Trophoblast cell (in vitro differentiated cells and primary cell): ENCODE data around the gene SLC29A2.

ENCODE experiments used
- DNase-seq, 2 donors: peaks; one replicate each; pipeline ENCODE4 v3.0.0-alpha.2; 2016
- H2AFZ ChIP-seq: 2 replicates; pipeline ENCODE4 v1.6.1; 2013; ENCODE audit warnings: low read length, moderate library complexity, mild to moderate bottlenecking; ENCODE audit not compliant: insufficient read depth, poor library complexity
- H2AK5ac ChIP-seq: 2 replicates; pipeline ENCODE4 v1.6.1; 2013; ENCODE audit warnings: mild to moderate bottlenecking, low read length
- H2BK120ac ChIP-seq: 2 replicates; pipeline ENCODE4 v1.6.1; 2013; ENCODE audit warnings: low read length, mild to moderate bottlenecking, moderate library complexity; ENCODE audit not compliant: insufficient read depth, poor library complexity
- H2BK12ac ChIP-seq: 2 replicates; pipeline ENCODE4 v1.6.1; 2013; ENCODE audit warnings: mild to moderate bottlenecking, low read length, moderate library complexity
- H2BK5ac ChIP-seq: 2 replicates; pipeline ENCODE4 v1.6.1; 2013; ENCODE audit warnings: low read length, low read depth, moderate library complexity, mild to moderate bottlenecking; ENCODE audit not compliant: poor library complexity
- H3K14ac ChIP-seq: 2 replicates; pipeline ENCODE4 v1.6.1; 2013; ENCODE audit warnings: mild to moderate bottlenecking, low read length
- H3K18ac ChIP-seq: 2 replicates; pipeline ENCODE4 v1.6.1; 2013; ENCODE audit warnings: mild to moderate bottlenecking, low read length
- H3K23ac ChIP-seq: 2 replicates; pipeline ENCODE4 v1.6.1; 2013; ENCODE audit warnings: low read length
- H3K27ac ChIP-seq: 2 replicates; pipeline ENCODE4 v1.5.1; 2013; ENCODE audit warnings: low read depth, mild to moderate bottlenecking, inconsistent platforms, low read length, moderate library complexity
- H3K27me3 ChIP-seq: 2 replicates; pipeline ENCODE4 v1.6.1; 2013; ENCODE audit warnings: inconsistent platforms, mild to moderate bottlenecking, low read length, moderate library complexity; ENCODE audit not compliant: insufficient read depth
- H3K36me3 ChIP-seq, 2 experiments: 1 replicate in 1 of 2; 2 replicates in 1 of 2; pipeline ENCODE4 v1.6.1; 2013; ENCODE audit warnings: low read length in 2 of 2, mild to moderate bottlenecking in 2 of 2, moderate library complexity in 1 of 2; ENCODE audit not compliant: insufficient read depth in 2 of 2, control insufficient read depth in 1 of 2
- H3K4ac ChIP-seq: 2 replicates; pipeline ENCODE4 v1.6.1; 2013; ENCODE audit warnings: low read depth, mild to moderate bottlenecking, low read length, moderate library complexity
- H3K4me1 ChIP-seq, 2 experiments: 1 replicate in 1 of 2; 2 replicates in 1 of 2; pipeline ENCODE4 v1.6.1; 2013; ENCODE audit warnings: low read length in 2 of 2, mild to moderate bottlenecking in 2 of 2, moderate library complexity in 1 of 2; ENCODE audit not compliant: insufficient read depth in 2 of 2, control insufficient read depth in 1 of 2
- H3K4me2 ChIP-seq: 2 replicates; pipeline ENCODE4 v1.6.1; 2013; ENCODE audit warnings: inconsistent platforms, mild to moderate bottlenecking, low read length, moderate library complexity
- H3K4me3 ChIP-seq: 2 replicates; pipeline ENCODE4 v1.5.1; 2013; ENCODE audit warnings: mild to moderate bottlenecking, low read depth, low read length, inconsistent platforms
- H3K79me1 ChIP-seq: one replicate; pipeline ENCODE4 v1.6.1; 2013; ENCODE audit warnings: low read length
- H3K79me2 ChIP-seq: 2 replicates; pipeline ENCODE4 v1.6.1; 2013; ENCODE audit warnings: low read length, mild to moderate bottlenecking; ENCODE audit not compliant: control insufficient read depth, insufficient read depth, poor library complexity
- H3K9ac ChIP-seq: 2 replicates; pipeline ENCODE4 v1.6.1; 2013; ENCODE audit warnings: mild to moderate bottlenecking, low read length
- H3K9me3 ChIP-seq: 2 replicates; pipeline ENCODE4 v1.6.1; 2013; ENCODE audit warnings: low read depth, mild to moderate bottlenecking, control low read depth, inconsistent platforms, low read length; ENCODE audit not compliant: insufficient read depth
- H4K12ac ChIP-seq: 2 replicates; pipeline ENCODE4 v1.6.1; 2013; ENCODE audit warnings: low read depth, mild to moderate bottlenecking, low read length, moderate library complexity
- H4K8ac ChIP-seq: 2 replicates; pipeline ENCODE4 v1.6.1; 2013; ENCODE audit warnings: low read depth, mild to moderate bottlenecking, low read length, moderate library complexity
- H4K91ac ChIP-seq: one replicate; pipeline ENCODE4 v1.6.1; 2013; ENCODE audit warnings: low read depth, mild to moderate bottlenecking, low read length, moderate library complexity
- WGBS: extraction: QIAGEN DNeasy Blood & Tissue Kit; methylation state at CpG from one replicate; pipeline ENCODE4 v1.1.7; 2013; ENCODE audit warnings: missing lambda C conversion rate; ENCODE audit not compliant: insufficient read length, insufficient coverage; ENCODE audit errors: extremely low coverage; 5-methylcytosine and 5-hydroxymethylcytosine counted together

The SLC29A2 gene

GRCh38 chr11:66339686-66340483 is 31.7 kb downstream of the SLC29A2 start:
- Histone ChIP-seq H2BK12ac (no peak overlapping the region), H3K79me1 (peaks cover 10% of the 10 kb centered on the region), H3K9ac (no peak overlapping the region), H3K4me3 (no peak overlapping the region), H2BK120ac (no peak overlapping the region), H4K91ac (no peak overlapping the region), H3K18ac (no peak overlapping the region), H2AK5ac (no peak overlapping the region), H3K79me2 (peaks cover 9% of the 10 kb centered on the region), H2BK5ac (no peak overlapping the region), H4K12ac (no peak overlapping the region), H3K4me2 (no peak overlapping the region), H3K27ac (no peak overlapping the region), H3K4me1 (peaks cover 13 to 15% of the 10 kb centered on the region in 2 experiments), H4K8ac (no peak overlapping the region), H3K27me3 (no peaks in the 10 kb centered on the region), H3K36me3 (peaks cover 46 to 47% of the 10 kb centered on the region in 2 experiments), H3K14ac (no peak overlapping the region), H3K4ac (no peak overlapping the region), H2AFZ (no peak overlapping the region), H3K23ac (no peak overlapping the region), H3K9me3 (peaks cover 4% of the 10 kb centered on the region)
- no peak for DNase-seq
- WGBS = no CpG with 5 or more reads among the region's 14 CpGs

- no peaks in the 10 kb centered on the region for H3K27me3 ChIP-seq
- no peak overlapping the region for H3K4ac ChIP-seq
- no peak overlapping the region for H2BK5ac ChIP-seq
- H3K36me3 ChIP-seq = peaks cover 46 to 47% of the 10 kb centered on the region in 2 experiments
- peaks cover 4% of the 10 kb centered on the region for H3K9me3 ChIP-seq
- H3K4me2 ChIP-seq = no peak overlapping the region
- H2BK12ac ChIP-seq = no peak overlapping the region
- H3K79me1 ChIP-seq = peaks cover 7% of the 10 kb centered on the region
- H2AFZ ChIP-seq = no peak overlapping the region
- no peak overlapping the region for H3K23ac ChIP-seq
- no peak for DNase-seq
- no peak overlapping the region for H4K91ac ChIP-seq
- H3K4me1 ChIP-seq = peaks cover 13 to 15% of the 10 kb centered on the region in 2 experiments
- H3K14ac ChIP-seq = no peak overlapping the region
- H3K18ac ChIP-seq = no peak overlapping the region
- H3K9ac ChIP-seq = no peak overlapping the region
- no CpG with 5 or more reads among the region's 6 CpGs for WGBS
- H2BK120ac ChIP-seq = no peak overlapping the region
- no peak overlapping the region for H3K27ac ChIP-seq
- no peak overlapping the region for H2AK5ac ChIP-seq
- H3K79me2 ChIP-seq = peaks cover 4% of the 10 kb centered on the region
- no peak overlapping the region for H3K4me3 ChIP-seq
- no peak overlapping the region for H4K8ac ChIP-seq
- no peak overlapping the region for H4K12ac ChIP-seq
These were observed 32.3 kb downstream of the SLC29A2 start for GRCh38 chr11:66339162-66339675.

- no peak overlapping the region for H4K91ac ChIP-seq
- no peaks in the 10 kb centered on the region for H3K27me3 ChIP-seq
- peaks cover 48 to 49% of the 10 kb centered on the region in 2 experiments for H3K36me3 ChIP-seq
- no peak overlapping the region for H4K12ac ChIP-seq
- no peak overlapping the region for H3K4me2 ChIP-seq
- no peak overlapping the region for H3K4me3 ChIP-seq
- H3K4ac ChIP-seq = no peak overlapping the region
- no peak overlapping the region for H2AK5ac ChIP-seq
- no peak overlapping the region for H3K18ac ChIP-seq
- H4K8ac ChIP-seq = no peak overlapping the region
- no peak overlapping the region for H3K14ac ChIP-seq
- H3K9me3 ChIP-seq = peaks cover 4% of the 10 kb centered on the region
- no peak for DNase-seq
- peaks cover 7% of the 10 kb centered on the region for H3K79me1 ChIP-seq
- H2BK5ac ChIP-seq = no peak overlapping the region
- no peak overlapping the region for H2BK120ac ChIP-seq
- H3K27ac ChIP-seq = no peak overlapping the region
- no peak overlapping the region for H3K23ac ChIP-seq
- H3K79me2 ChIP-seq = peaks cover 4% of the 10 kb centered on the region
- H2BK12ac ChIP-seq = no peak overlapping the region
- H3K9ac ChIP-seq = no peak overlapping the region
- peaks cover 13 to 15% of the 10 kb centered on the region in 2 experiments for H3K4me1 ChIP-seq
- no peak overlapping the region for H2AFZ ChIP-seq
- no CpG with 5 or more reads among the region's 17 CpGs for WGBS
These were observed 33.0 kb downstream of the SLC29A2 start for GRCh38 chr11:66338276-66339161.

- no peak overlapping the region for H4K8ac ChIP-seq
- H3K36me3 ChIP-seq = peaks cover 49 to 56% of the 10 kb centered on the region in 2 experiments
- no peak for DNase-seq
- H3K4me1 ChIP-seq = peaks cover 13 to 15% of the 10 kb centered on the region in 2 experiments
- no peak overlapping the region for H3K4me2 ChIP-seq
- no CpG with 5 or more reads among the region's 18 CpGs for WGBS
- H4K12ac ChIP-seq = no peak overlapping the region
- H3K79me2 ChIP-seq = peaks cover 4% of the 10 kb centered on the region
- no peak overlapping the region for H3K9ac ChIP-seq
- H2BK12ac ChIP-seq = no peak overlapping the region
- H3K27ac ChIP-seq = no peak overlapping the region
- no peak overlapping the region for H3K4me3 ChIP-seq
- no peak overlapping the region for H2AK5ac ChIP-seq
- no peak overlapping the region for H3K23ac ChIP-seq
- no peak overlapping the region for H4K91ac ChIP-seq
- H3K4ac ChIP-seq = no peak overlapping the region
- no peak overlapping the region for H3K18ac ChIP-seq
- H2BK5ac ChIP-seq = no peak overlapping the region
- H2AFZ ChIP-seq = no peak overlapping the region
- peaks cover 4% of the 10 kb centered on the region for H3K9me3 ChIP-seq
- no peak overlapping the region for H3K14ac ChIP-seq
- peaks cover 7% of the 10 kb centered on the region for H3K79me1 ChIP-seq
- no peak overlapping the region for H2BK120ac ChIP-seq
- H3K27me3 ChIP-seq = no peaks in the 10 kb centered on the region
These were observed 34.3 kb downstream of the SLC29A2 start for GRCh38 chr11:66337103-66337899.
